H9 (cell line): ENCODE data around the gene ADGRL3. TPM values are rescaled to one million over a fixed set of nuclear protein-coding genes. Genes with fewer than 3 reads are reported as not detected.

Experiments
- DNase-seq: peaks from one replicate; pipeline ENCODE4 v3.0.0-alpha.2; 2017
- H2AFZ ChIP-seq: one replicate; pipeline ENCODE4 v1.6.1; 2013; ENCODE audit warnings: mild to moderate bottlenecking, low read length, control low read depth, moderate library complexity
- H2AK5ac ChIP-seq: 2 replicates; pipeline ENCODE4 v1.6.1; 2013; ENCODE audit warnings: low read length, control low read depth, mixed read lengths; ENCODE audit not compliant: insufficient read length
- H2BK120ac ChIP-seq: one replicate; pipeline ENCODE4 v1.6.1; 2013; ENCODE audit warnings: low read depth, mild to moderate bottlenecking, low read length, control low read depth, inconsistent platforms; ENCODE audit not compliant: poor library complexity, severe bottlenecking
- H2BK12ac ChIP-seq: 2 replicates; pipeline ENCODE4 v1.6.1; 2013; ENCODE audit warnings: low read length, control low read depth, mixed read lengths, low read depth; ENCODE audit not compliant: insufficient read length
- H2BK15ac ChIP-seq: 2 replicates; pipeline ENCODE4 v1.6.1; 2013; ENCODE audit warnings: low read depth, low read length, control low read depth
- H2BK20ac ChIP-seq: one replicate; pipeline ENCODE4 v1.6.1; 2013; ENCODE audit warnings: low read depth, mild to moderate bottlenecking, low read length, control low read depth, inconsistent platforms; ENCODE audit not compliant: poor library complexity, severe bottlenecking
- H2BK5ac ChIP-seq: 2 replicates; pipeline ENCODE4 v1.6.1; 2013; ENCODE audit warnings: low read length, control low read depth, mixed read lengths; ENCODE audit not compliant: insufficient read length
- H3K14ac ChIP-seq: 2 replicates; pipeline ENCODE4 v1.6.1; 2013; ENCODE audit warnings: low read length, control low read depth; ENCODE audit not compliant: insufficient read depth
- H3K18ac ChIP-seq: 2 replicates; pipeline ENCODE4 v1.6.1; 2013; ENCODE audit warnings: low read depth, mild to moderate bottlenecking, mixed read lengths, low read length, control low read depth; ENCODE audit not compliant: insufficient read length
- H3K23ac ChIP-seq: 2 replicates; pipeline ENCODE4 v1.6.1; 2013; ENCODE audit warnings: low read length, control low read depth, mixed read lengths, low read depth; ENCODE audit not compliant: insufficient read length
- H3K23me2 ChIP-seq: 2 replicates; pipeline ENCODE4 v1.6.1; 2013; ENCODE audit warnings: low read depth, mild to moderate bottlenecking, mixed read lengths, low read length, control low read depth; ENCODE audit not compliant: insufficient read length, poor library complexity, severe bottlenecking
- H3K27ac ChIP-seq: 2 replicates; pipeline ENCODE4 v1.5.1; 2013; ENCODE audit warnings: low read length, control low read depth, mixed read lengths, low read depth; ENCODE audit not compliant: insufficient read length
- H3K27me3 ChIP-seq: 2 replicates; pipeline ENCODE4 v1.6.1; 2013; ENCODE audit warnings: low read length, control low read depth, inconsistent platforms; ENCODE audit not compliant: insufficient read depth
- H3K4ac ChIP-seq: 2 replicates; pipeline ENCODE4 v1.6.1; 2013; ENCODE audit warnings: low read depth, mild to moderate bottlenecking, control low read depth, inconsistent platforms, low read length, moderate library complexity
- H3K4me1 ChIP-seq: 2 replicates; pipeline ENCODE4 v1.6.1; 2013; ENCODE audit warnings: low read length, control low read depth, inconsistent platforms; ENCODE audit not compliant: insufficient read depth
- H3K4me2 ChIP-seq: 2 replicates; pipeline ENCODE4 v1.6.1; 2013; ENCODE audit warnings: low read length, control low read depth, mixed read lengths; ENCODE audit not compliant: insufficient read length, insufficient read depth
- H3K56ac ChIP-seq: 2 replicates; pipeline ENCODE4 v1.6.1; 2013; ENCODE audit warnings: low read depth, mild to moderate bottlenecking, mixed read lengths, low read length, control low read depth; ENCODE audit not compliant: insufficient read length
- H3K79me1 ChIP-seq: 2 replicates; pipeline ENCODE4 v1.6.1; 2013; ENCODE audit warnings: low read depth, mild to moderate bottlenecking, moderate library complexity, low read length, control low read depth, inconsistent platforms; ENCODE audit not compliant: insufficient read depth, poor library complexity, severe bottlenecking
- H3K79me2 ChIP-seq: 2 replicates; pipeline ENCODE4 v1.6.1; 2013; ENCODE audit warnings: low read length, control low read depth, inconsistent platforms; ENCODE audit not compliant: insufficient read depth
- H3K9ac ChIP-seq: 2 replicates; pipeline ENCODE4 v1.6.1; 2013; ENCODE audit warnings: low read length, control low read depth, mixed read lengths; ENCODE audit not compliant: insufficient read length; ENCODE audit errors: extremely low read depth
- H3K9me3 ChIP-seq: one replicate; pipeline ENCODE4 v1.6.1; 2013; ENCODE audit warnings: low read depth, low read length, inconsistent platforms; ENCODE audit not compliant: control insufficient read depth
- H3T11ph ChIP-seq: one replicate; pipeline ENCODE4 v1.6.1; 2013; ENCODE audit warnings: mild to moderate bottlenecking, low read length, control low read depth, inconsistent platforms
- H4K20me1 ChIP-seq: one replicate; pipeline ENCODE4 v1.6.1; 2013; ENCODE audit not compliant: control insufficient read depth, insufficient read length, insufficient read depth
- H4K5ac ChIP-seq: 2 replicates; pipeline ENCODE4 v1.6.1; 2013; ENCODE audit warnings: low read depth, mild to moderate bottlenecking, mixed read lengths, low read length, control low read depth; ENCODE audit not compliant: insufficient read length
- H4K8ac ChIP-seq: replicated peaks from 2 replicates; pipeline ENCODE4 v1.6.1; 2013; ENCODE audit warnings: low read length, control low read depth, mixed read lengths, low read depth; ENCODE audit not compliant: insufficient read length
- H4K91ac ChIP-seq: 2 replicates; pipeline ENCODE4 v1.6.1; 2013; ENCODE audit warnings: low read depth, mild to moderate bottlenecking, moderate library complexity, mixed read lengths, low read length, control low read depth; ENCODE audit not compliant: insufficient read length
- H3K27ac Mint-ChIP-seq, 3 experiments: 2 replicates in 2 of 3; 3 replicates in 1 of 3; pipeline ENCODE4 v1.8.0; 2020 to 2021; ENCODE audit warnings: mixed read lengths in 3 of 3, mild to moderate bottlenecking in 1 of 3, moderate library complexity in 1 of 3
- H3K27me3 Mint-ChIP-seq: 2 replicates; pipeline ENCODE4 v1.8.0; 2021; ENCODE audit warnings: low read depth, mild to moderate bottlenecking, moderate library complexity, mixed read lengths
- H3K36me3 Mint-ChIP-seq, 3 experiments: 2 replicates in 2 of 3; 3 replicates in 1 of 3; pipeline ENCODE4 v1.8.0; 2020 to 2021; ENCODE audit warnings: low read depth in 3 of 3, mixed read lengths in 3 of 3; ENCODE audit not compliant: insufficient read depth in 1 of 3
- H3K4me1 Mint-ChIP-seq, 2 experiments: 2 replicates each; pipeline ENCODE4 v1.8.0; 2020; ENCODE audit warnings: mixed read lengths in 2 of 2
- H3K4me3 Mint-ChIP-seq, 2 experiments: 2 replicates in 1 of 2; 3 replicates in 1 of 2; pipeline ENCODE4 v1.8.0; 2020 to 2021; ENCODE audit warnings: mild to moderate bottlenecking in 2 of 2, mixed read lengths in 2 of 2, moderate library complexity in 1 of 2
- H3K9me3 Mint-ChIP-seq, 2 experiments: 2 replicates in 1 of 2; 3 replicates in 1 of 2; pipeline ENCODE4 v1.8.0; 2020; ENCODE audit warnings: mild to moderate bottlenecking in 2 of 2, mixed read lengths in 2 of 2, moderate library complexity in 1 of 2
- CTCF ChIP-seq: fragments of 200-600 bp; sonication (generic); conservative IDR thresholded peaks from 3 replicates; pipeline ENCODE4 v1.8.0; 2021; ENCODE audit warnings: antibody characterized with exemption, mild to moderate bottlenecking
- whole genome bisulfite sequencing: extraction: QIAGEN DNeasy Blood & Tissue Kit; methylation state at CpG from one replicate; pipeline ENCODE4 v1.1.7; 2013; ENCODE audit warnings: missing lambda C conversion rate, low lambda C conversion rate, mixed read lengths; ENCODE audit not compliant: insufficient read length; ENCODE audit errors: extremely low coverage; 5-methylcytosine and 5-hydroxymethylcytosine counted together
- total RNA-seq: library from RNA; stranded (reverse); gene quantifications from 2 replicates; pipeline ENCODE4 v1.2.1, GENCODE V29; 2021

Gene ADGRL3
- total RNA-seq, 1 experiment from 2014 or later: 5.9 TPM

GRCh38 chr4:62051332-62051731 lies 851.2 kb downstream of the ADGRL3 start:
- DNase-seq: no peak
- Histone ChIP-seq H3K27ac (no peak overlapping the region), H4K20me1 (no peaks in the 10 kb centered on the region), H3K27me3 (no peaks in the 10 kb centered on the region), H2BK15ac (no peak overlapping the region), H3K79me2 (no peaks in the 10 kb centered on the region), H3K79me1 (no peaks in the 10 kb centered on the region), H3K14ac (no peak overlapping the region), H2BK20ac (no peak overlapping the region), H2AFZ (no peak overlapping the region), H2BK120ac (no peak overlapping the region), H3T11ph (no peak overlapping the region), H3K4me2 (no peak overlapping the region), H2AK5ac (no peak overlapping the region), H2BK12ac (no peak overlapping the region), H3K4me1 (no peaks in the 10 kb centered on the region), H2BK5ac (no peak overlapping the region), H4K5ac (no peak overlapping the region), H3K9ac (no peak overlapping the region), H3K23ac (no peak overlapping the region), H4K8ac (no peak overlapping the region), H3K23me2 (no peaks in the 10 kb centered on the region), H4K91ac (no peak overlapping the region), H3K9me3 (no peaks in the 10 kb centered on the region), H3K4ac (no peak overlapping the region), H3K18ac (no peak overlapping the region), H3K56ac (no peak overlapping the region)
- Mint-ChIP-seq H3K4me1 (no peaks in the 10 kb centered on the region), H3K36me3 (no peaks in the 10 kb centered on the region), H3K27me3 (no peaks in the 10 kb centered on the region), H3K9me3 (no peaks in the 10 kb centered on the region), H3K27ac (no peak overlapping the region), H3K4me3 (no peak overlapping the region)
- no CpG with 5 or more reads among the region's 3 CpGs for WGBS
- TF ChIP-seq CTCF: no peak
